22Rv1 (cell line): ENCODE results near the gene CD72.

Experiments
- H3K27ac ChIP-seq: fragments of 450-650 bp; 2 replicates; pipeline ENCODE4 v1.5.1; 2017
- ZFX ChIP-seq: fragments of 450-650 bp; IDR thresholded peaks from 2 replicates; pipeline ENCODE4 v1.6.1; 2017; ENCODE audit warnings: antibody characterized with exemption, borderline replicate concordance
- TF ChIP-seq, protein P1 (sequence below): fragments of 450-650 bp; IDR thresholded peaks from 2 replicates; pipeline ENCODE4 v1.5.1; 2017; ENCODE audit warnings: mild to moderate bottlenecking

The CD72 gene

DNA sequence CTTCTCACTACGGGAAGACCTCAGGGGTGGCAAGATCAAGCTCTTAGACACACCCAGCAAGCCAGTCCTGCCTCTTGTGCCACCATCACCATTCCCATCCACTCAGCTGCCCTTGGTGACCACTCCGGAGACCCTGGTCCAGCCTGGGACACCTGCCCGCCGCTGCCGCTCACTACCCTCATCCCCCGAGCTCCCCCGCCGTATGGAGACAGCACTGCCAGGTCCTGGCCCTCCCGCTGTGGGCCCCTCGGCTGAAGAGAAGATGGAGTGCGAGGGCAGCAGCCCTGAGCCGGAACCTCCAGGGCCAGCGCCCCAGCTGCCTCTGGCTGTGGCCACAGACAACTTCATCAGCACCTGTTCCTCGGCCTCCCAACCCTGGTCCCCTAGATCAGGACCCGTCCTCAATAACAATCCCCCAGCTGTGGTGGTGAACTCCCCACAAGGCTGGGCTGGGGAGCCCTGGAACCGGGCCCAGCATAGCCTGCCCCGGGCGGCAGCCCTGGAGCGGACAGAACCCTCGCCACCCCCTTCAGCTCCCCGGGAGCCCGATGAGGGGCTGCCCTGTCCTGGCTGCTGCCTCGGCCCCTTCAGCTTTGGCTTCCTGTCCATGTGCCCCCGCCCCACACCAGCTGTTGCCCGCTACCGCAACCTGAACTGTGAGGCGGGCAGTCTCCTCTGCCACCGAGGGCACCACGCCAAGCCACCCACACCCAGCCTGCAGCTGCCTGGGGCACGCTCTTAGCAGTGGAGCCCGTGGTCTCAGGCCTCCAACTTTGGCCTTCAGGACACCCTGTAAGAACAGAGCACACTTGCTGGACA lies 9.0 kb downstream of the CD72 start:
- no peak for TF ChIP-seq ZFX
- TF ChIP-seq, protein P1, sequence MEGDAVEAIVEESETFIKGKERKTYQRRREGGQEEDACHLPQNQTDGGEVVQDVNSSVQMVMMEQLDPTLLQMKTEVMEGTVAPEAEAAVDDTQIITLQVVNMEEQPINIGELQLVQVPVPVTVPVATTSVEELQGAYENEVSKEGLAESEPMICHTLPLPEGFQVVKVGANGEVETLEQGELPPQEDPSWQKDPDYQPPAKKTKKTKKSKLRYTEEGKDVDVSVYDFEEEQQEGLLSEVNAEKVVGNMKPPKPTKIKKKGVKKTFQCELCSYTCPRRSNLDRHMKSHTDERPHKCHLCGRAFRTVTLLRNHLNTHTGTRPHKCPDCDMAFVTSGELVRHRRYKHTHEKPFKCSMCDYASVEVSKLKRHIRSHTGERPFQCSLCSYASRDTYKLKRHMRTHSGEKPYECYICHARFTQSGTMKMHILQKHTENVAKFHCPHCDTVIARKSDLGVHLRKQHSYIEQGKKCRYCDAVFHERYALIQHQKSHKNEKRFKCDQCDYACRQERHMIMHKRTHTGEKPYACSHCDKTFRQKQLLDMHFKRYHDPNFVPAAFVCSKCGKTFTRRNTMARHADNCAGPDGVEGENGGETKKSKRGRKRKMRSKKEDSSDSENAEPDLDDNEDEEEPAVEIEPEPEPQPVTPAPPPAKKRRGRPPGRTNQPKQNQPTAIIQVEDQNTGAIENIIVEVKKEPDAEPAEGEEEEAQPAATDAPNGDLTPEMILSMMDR, result no peak
- no peak overlapping the region for H3K27ac ChIP-seq

DNA sequence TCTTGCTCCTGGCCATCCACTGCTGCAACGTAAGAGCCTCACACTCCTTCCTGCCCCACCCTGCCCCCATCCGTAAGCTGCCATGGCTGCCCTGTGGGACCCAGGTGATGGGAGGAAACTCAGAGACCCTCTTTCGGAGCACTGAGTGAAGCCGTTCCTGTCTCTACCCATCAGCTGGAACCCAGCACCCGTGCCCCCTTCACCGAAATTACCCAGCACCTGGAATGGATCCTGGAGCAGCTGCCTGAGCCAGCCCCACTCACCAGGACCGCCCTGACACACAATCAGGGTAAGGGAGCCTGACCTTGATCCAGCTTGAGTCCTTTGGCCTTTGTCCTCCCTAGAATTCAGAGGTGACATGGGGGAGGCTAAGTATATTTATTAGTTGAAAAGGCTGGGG lies 10.0 kb downstream of the CD72 start:
- no peak overlapping the region for H3K27ac ChIP-seq
- TF ChIP-seq, protein P1, result no peak
- no peak for TF ChIP-seq ZFX

DNA sequence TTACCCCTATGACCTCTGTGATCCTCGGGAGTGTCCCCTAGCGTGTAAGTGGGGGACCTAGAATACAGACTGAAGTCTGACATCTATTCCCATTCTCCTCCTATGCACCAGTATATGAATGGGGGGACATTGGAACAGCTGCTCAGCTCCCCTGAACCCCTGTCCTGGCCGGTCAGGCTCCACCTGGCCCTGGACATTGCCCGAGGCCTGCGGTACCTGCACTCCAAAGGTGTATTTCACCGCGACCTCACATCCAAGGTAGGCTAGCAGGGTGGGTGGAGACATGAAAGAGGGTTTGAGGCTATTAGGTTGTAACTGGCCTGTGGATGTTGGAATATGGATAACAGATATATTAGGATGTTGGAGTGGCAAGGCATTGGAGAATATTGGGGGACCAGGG lies 11.5 kb downstream of the CD72 start:
- no peak overlapping the region; the same call in 1 of the 2 replicates for H3K27ac ChIP-seq
- TF ChIP-seq, protein P1, result no peak
- no peak for TF ChIP-seq ZFX

DNA sequence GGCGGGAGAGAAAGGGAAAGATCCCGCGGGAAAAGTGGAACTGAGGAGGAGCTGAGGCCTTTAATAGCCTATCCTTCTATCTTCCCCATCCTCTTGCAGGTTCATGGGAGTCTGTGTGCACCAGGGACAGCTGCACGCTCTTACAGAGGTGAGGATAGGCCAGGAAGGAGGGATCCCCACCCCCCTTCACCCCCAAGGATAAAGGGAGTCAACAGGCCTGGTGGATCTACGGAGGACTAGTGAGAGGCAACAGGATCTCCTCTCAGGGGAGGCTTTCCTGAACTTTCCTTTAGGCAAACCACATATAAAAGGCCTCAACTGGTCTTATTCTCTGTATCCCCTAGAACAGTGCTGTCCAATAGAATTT lies 12.1 kb downstream of the CD72 start:
- H3K27ac ChIP-seq, result peak overlapping the region; percentile 91
- no peak for TF ChIP-seq ZFX
- TF ChIP-seq, protein P1, result no peak

DNA sequence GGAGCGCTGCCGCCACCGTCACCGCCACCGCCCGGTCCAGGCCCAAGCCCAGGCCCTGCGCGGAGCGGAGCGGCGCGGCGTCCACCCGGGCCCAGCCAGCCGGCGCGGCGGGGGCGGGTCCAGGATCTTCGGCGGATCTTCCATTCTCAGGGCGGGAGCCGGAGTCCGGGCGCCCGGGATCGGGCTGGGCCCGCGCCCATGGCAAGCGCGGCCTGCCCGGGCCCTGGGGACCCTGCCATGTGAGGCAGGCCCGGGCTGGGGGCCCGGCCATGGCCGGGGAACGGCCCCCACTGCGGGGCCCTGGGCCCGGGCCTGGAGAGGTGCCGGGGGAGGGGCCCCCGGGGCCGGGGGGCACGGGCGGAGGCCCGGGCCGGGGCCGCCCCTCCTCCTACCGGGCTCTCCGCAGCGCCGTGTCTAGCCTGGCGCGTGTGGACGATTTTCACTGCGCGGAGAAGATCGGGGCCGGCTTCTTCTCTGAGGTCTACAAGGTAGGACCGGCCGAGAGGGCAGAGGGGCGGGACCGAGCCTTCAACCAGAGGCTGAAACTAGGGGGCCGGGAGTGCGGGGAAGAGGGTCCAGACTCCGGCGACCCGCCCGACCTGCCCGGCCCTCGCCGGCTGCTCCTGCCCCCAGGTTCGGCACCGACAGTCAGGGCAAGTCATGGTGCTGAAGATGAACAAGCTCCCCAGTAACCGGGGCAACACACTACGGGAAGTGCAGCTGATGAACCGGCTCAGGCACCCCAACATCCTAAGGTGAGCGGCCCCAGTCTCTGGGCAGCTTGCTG lies 12.7 kb downstream of the CD72 start:
- no peak for TF ChIP-seq ZFX
- TF ChIP-seq, protein P1, result no peak
- peak overlapping the region; percentile 91 for H3K27ac ChIP-seq

DNA sequence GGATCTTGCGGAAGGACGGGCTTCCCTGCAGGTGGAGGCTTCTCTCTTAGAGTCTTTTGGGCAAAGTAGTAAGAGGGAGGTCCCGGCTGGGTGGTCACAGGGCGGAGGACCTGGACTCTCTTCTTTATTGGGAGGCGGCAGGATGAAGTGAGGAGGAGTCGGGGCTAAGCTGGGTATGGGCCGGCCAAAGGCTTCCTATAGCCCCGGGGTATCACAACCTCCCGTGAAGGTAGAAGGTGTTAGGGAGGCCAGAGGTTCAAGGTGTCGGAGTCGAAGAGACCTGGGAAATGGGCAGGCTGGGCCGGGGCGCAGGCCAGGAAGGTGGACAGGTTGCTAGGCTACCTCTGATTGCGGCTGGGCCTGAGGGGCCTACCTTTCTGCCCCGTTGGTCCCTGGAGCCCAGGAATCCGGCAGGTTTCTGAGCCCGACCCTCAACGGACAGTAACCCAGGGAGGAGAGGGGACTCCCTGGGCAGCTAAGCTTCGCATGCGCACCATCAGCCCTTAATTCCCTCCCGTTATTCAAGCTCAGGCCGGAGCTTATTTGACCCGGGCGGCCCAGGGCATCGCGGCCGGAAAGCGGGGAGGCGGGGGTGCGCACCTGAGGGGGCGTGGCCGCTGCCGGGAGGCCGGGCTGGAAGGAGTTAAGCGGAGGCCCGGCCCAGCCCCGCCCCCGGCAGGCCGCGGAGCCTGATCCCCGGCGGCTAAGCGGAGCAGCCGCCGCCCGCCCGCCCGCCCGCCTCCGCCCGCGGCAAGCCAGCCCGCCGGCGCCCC lies 13.4 kb downstream of the CD72 start, which contains the start of gene TESK1:
TESK1 (plus strand) TSS at position 685 of the 773 bp plus-strand sequence. CDS start 358 bp downstream, outside the sequence.
- TF ChIP-seq, protein P1, result no peak
- TF ChIP-seq ZFX, result no peak

More for the DNA sequence above, 13.4 kb downstream of the CD72 start, which contains the start of gene TESK1:
- peak within 1 kb of the TSS; percentile 91 for H3K27ac ChIP-seq
